ENCODE measurements around the gene MED4.

The MED4 gene

GRCh38 chr13:48094781-48095502 is at the start of gene MED4:
Gene MED4 (minus strand): TSS chr13:48095104. CDS start chr13:48095078, 26 bp downstream.
- DNase-seq (ENCODE audit: low read depth, low spot score), result peak; percentile 99

GRCh38 chr13:48144413-48145035 is 49.6 kb upstream of the MED4 start:
- DNase-seq (ENCODE audit: low read depth, low spot score), result no peak

- DNase-seq (ENCODE audit: low read depth, low spot score), result no peak
These were observed 47.5 kb upstream of the MED4 start for GRCh38 chr13:48142436-48142835.

GRCh38 chr13:48138270-48138669 is 43.4 kb upstream of the MED4 start:
- no peak for DNase-seq (ENCODE audit: low read depth, low spot score)

GRCh38 chr13:48132961-48133360 is 38.1 kb upstream of the MED4 start:
- no peak for DNase-seq (ENCODE audit: low read depth, low spot score)

- DNase-seq (ENCODE audit: low read depth, low spot score), result no peak
These were observed 36.6 kb upstream of the MED4 start for GRCh38 chr13:48131533-48131932.

- peak; percentile 82 for DNase-seq (ENCODE audit: low read depth, low spot score)
These were observed 32.3 kb upstream of the MED4 start for GRCh38 chr13:48126944-48127830.

GRCh38 chr13:48125794-48126228 is 30.9 kb upstream of the MED4 start:
- peak; percentile 20 for DNase-seq (ENCODE audit: low read depth, low spot score)

GRCh38 chr13:48123812-48124211 is 28.9 kb upstream of the MED4 start:
- DNase-seq (ENCODE audit: low read depth, low spot score), result no peak

GRCh38 chr13:48121733-48122132 is 26.8 kb upstream of the MED4 start:
- peak; percentile 33 for DNase-seq (ENCODE audit: low read depth, low spot score)

- no peak for DNase-seq (ENCODE audit: low read depth, low spot score)
These were observed 25.3 kb upstream of the MED4 start for GRCh38 chr13:48120241-48120640.

GRCh38 chr13:48118030-48118429 is 23.1 kb upstream of the MED4 start:
- DNase-seq (ENCODE audit: low read depth, low spot score), result no peak

GRCh38 chr13:48116808-48117207 is 21.9 kb upstream of the MED4 start:
- no peak for DNase-seq (ENCODE audit: low read depth, low spot score)

- no peak for DNase-seq (ENCODE audit: low read depth, low spot score)
These were observed 18.8 kb upstream of the MED4 start for GRCh38 chr13:48113756-48114130.

- no peak for DNase-seq (ENCODE audit: low read depth, low spot score)
These were observed 18.2 kb upstream of the MED4 start for GRCh38 chr13:48112896-48113755.

GRCh38 chr13:48110931-48111721 is 16.2 kb upstream of the MED4 start:
- no peak for DNase-seq (ENCODE audit: low read depth, low spot score)

- no peak for DNase-seq (ENCODE audit: low read depth, low spot score)
These were observed 15.4 kb upstream of the MED4 start for GRCh38 chr13:48110132-48110868.

GRCh38 chr13:48108106-48108505 is 13.2 kb upstream of the MED4 start:
- no peak for DNase-seq (ENCODE audit: low read depth, low spot score)

GRCh38 chr13:48097793-48098192 is 2.9 kb upstream of the MED4 start:
- no peak for DNase-seq (ENCODE audit: low read depth, low spot score)

GRCh38 chr13:48096670-48097069 is 1.8 kb upstream of the MED4 start:
- no peak for DNase-seq (ENCODE audit: low read depth, low spot score)
